ENCODE data around the gene GXYLT1. TPM values are rescaled to one million over a fixed set of nuclear protein-coding genes. Genes with fewer than 3 reads are reported as not detected.

GXYLT1 gene
- total and polyA plus RNA-seq, 2 experiments from 2014 or later, result 13.7 to 14.6 TPM

DNA sequence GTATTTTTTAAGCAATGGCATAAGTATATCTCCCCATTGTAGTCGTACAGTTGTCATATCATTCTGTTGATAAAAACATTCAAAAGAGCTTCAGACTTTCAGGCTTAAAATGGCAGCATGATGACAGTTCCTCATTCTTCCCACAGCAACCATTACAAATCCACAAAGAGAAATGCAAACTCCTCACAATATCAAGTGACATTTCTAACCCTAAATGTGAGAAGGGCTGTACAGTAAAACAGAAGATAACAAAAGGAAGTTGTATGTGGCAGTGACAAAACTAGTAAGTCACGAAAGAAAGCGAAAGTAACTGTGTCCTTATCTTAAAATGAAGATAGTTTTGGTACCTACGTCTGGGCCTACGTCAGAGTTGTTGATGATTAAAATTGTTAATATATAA, 46.7 kb downstream of the GXYLT1 start:
- H3K9me2 ChIP-seq (ENCODE audit: insufficient read depth), result no peaks in the 10 kb centered on the region
- DNase-seq, result no peak
- in situ Hi-C loops (cut with MboI), result no loop called here
- no peaks in the 10 kb centered on the region for H4K20me1 ChIP-seq (ENCODE audit: insufficient read depth)
- H3K9ac ChIP-seq, result no peak overlapping the region
- H3K4me2 ChIP-seq (ENCODE audit: unreplicated experiment), result no peak overlapping the region
- H2AFZ ChIP-seq, result no peak overlapping the region
- 97 to 99% methylated on average over 5 of the region's 5 CpGs for WGBS, 2 experiments (ENCODE audit: low coverage in 1 of 2, low lambda C conversion rate in 2 of 2, missing lambda C conversion rate in 2 of 2)
- H3K36me3 ChIP-seq (ENCODE audit: low read depth), result peaks cover 12% of the 10 kb centered on the region
- no peaks in the 10 kb centered on the region for H3K27me3 ChIP-seq (replicated peaks; ENCODE audit: insufficient read depth)
- H3F3A ChIP-seq (ENCODE audit: insufficient read depth), result no peaks in the 10 kb centered on the region
- 0 out of 2 replicates have a peak, but pooled peaks cover 6% of the 10 kb centered on the region for H3K4me1 ChIP-seq (ENCODE audit: insufficient read depth)
- no peaks in the 10 kb centered on the region for H3K9me3 ChIP-seq (ENCODE audit: low read depth)
- TF ChIP-seq EZH2phosphoT487 (IDR thresholded peaks at IDR 0.05; ENCODE audit: insufficient read depth, low read depth) (no peak), EZH2 (IDR thresholded peaks at IDR 0.05; ENCODE audit: insufficient read depth, poor library complexity, severe bottlenecking) (no peak)
- no peak overlapping the region for H3K27ac ChIP-seq
- 0 out of 2 replicates have a peak, but pooled peaks cover 4% of the 10 kb centered on the region for H3K79me2 ChIP-seq (ENCODE audit: insufficient read depth)
- no peak overlapping the region for H3K4me3 ChIP-seq

DNA sequence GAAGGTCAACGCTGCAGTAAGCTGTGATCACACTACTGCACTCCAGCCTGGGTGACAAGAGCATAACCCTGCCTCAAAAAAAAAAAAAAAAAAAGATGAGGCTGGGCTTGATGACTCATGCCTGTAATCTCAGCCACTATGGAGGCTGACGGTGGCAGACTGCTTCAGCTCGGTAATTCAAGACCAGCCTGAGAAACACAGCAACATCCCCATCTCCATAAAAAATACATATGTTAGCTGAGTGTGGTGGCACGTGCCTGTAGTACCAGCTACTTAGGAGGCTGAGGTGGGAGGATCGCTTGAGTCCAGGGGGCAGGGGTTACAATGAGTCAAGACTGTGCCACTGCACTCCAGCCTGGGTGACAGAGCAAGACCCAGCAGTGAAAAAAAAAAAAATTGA, 50.4 kb downstream of the GXYLT1 start:
- no peaks in the 10 kb centered on the region for H3K9me3 ChIP-seq (ENCODE audit: low read depth)
- H3K27me3 ChIP-seq (replicated peaks; ENCODE audit: insufficient read depth), result no peaks in the 10 kb centered on the region
- H4K20me1 ChIP-seq (ENCODE audit: insufficient read depth), result no peaks in the 10 kb centered on the region
- no peak overlapping the region for H3K4me3 ChIP-seq
- H3K9me2 ChIP-seq (ENCODE audit: insufficient read depth), result no peaks in the 10 kb centered on the region
- DNase-seq, result peak; percentile 72
- H3K27ac ChIP-seq, result no peak overlapping the region
- TF ChIP-seq EZH2 (IDR thresholded peaks at IDR 0.05; ENCODE audit: insufficient read depth, poor library complexity, severe bottlenecking) (no peak), EZH2phosphoT487 (IDR thresholded peaks at IDR 0.05; ENCODE audit: insufficient read depth, low read depth) (no peak)
- peaks cover 27% of the 10 kb centered on the region for H3F3A ChIP-seq (ENCODE audit: insufficient read depth)
- H3K79me2 ChIP-seq (ENCODE audit: insufficient read depth), result 0 out of 2 replicates have a peak, but pooled peaks cover 7% of the 10 kb centered on the region
- no peak overlapping the region for H2AFZ ChIP-seq
- 53 to 65% methylated on average over 5 of the region's 5 CpGs for WGBS, 2 experiments (ENCODE audit: low coverage in 1 of 2, low lambda C conversion rate in 2 of 2, missing lambda C conversion rate in 2 of 2)
- no peak overlapping the region for H3K4me2 ChIP-seq (ENCODE audit: unreplicated experiment)
- H3K9ac ChIP-seq, result no peak overlapping the region
- in situ Hi-C loops (cut with MboI), result no loop called here
- H3K36me3 ChIP-seq (ENCODE audit: low read depth), result peaks cover 12% of the 10 kb centered on the region
- H3K4me1 ChIP-seq (ENCODE audit: insufficient read depth), result peaks cover 30% of the 10 kb centered on the region

DNA sequence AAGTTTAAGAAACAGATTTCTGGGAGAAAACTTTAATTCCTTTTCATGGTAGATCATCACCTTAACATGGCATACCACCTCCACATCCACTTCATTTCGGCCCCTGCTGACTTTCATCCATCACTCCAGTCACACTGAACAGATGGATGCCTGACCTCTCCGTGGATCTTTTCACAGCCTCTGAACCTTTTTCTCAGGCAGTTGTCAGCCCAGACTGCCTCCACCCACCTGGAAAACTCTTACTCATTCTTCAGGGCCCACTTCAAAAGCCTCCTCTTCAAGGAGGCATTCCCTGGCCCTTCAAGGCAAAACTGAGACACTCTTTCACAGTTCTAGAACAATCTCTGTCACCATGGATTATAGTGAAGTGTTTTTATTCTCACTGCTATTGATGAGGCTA, 52.9 kb downstream of the GXYLT1 start:
- H2AFZ ChIP-seq, result no peak overlapping the region
- no peaks in the 10 kb centered on the region for H4K20me1 ChIP-seq (ENCODE audit: insufficient read depth)
- peak; percentile 16 for DNase-seq
- no peaks in the 10 kb centered on the region for H3K27me3 ChIP-seq (replicated peaks; ENCODE audit: insufficient read depth)
- peaks cover 5% of the 10 kb centered on the region for H3K36me3 ChIP-seq (ENCODE audit: low read depth)
- H3K4me3 ChIP-seq, result no peak overlapping the region
- peaks cover 30% of the 10 kb centered on the region for H3K4me1 ChIP-seq (ENCODE audit: insufficient read depth)
- peaks cover 27% of the 10 kb centered on the region for H3F3A ChIP-seq (ENCODE audit: insufficient read depth)
- 67 to 68% methylated on average over 2 of the region's 2 CpGs for WGBS, 2 experiments (ENCODE audit: low coverage in 1 of 2, low lambda C conversion rate in 2 of 2, missing lambda C conversion rate in 2 of 2)
- no peaks in the 10 kb centered on the region for H3K9me3 ChIP-seq (ENCODE audit: low read depth)
- 0 out of 2 replicates have a peak, but pooled peaks cover 7% of the 10 kb centered on the region for H3K79me2 ChIP-seq (ENCODE audit: insufficient read depth)
- H3K9ac ChIP-seq, result no peak overlapping the region
- H3K9me2 ChIP-seq (ENCODE audit: insufficient read depth), result no peaks in the 10 kb centered on the region
- TF ChIP-seq EZH2 (IDR thresholded peaks at IDR 0.05; ENCODE audit: insufficient read depth, poor library complexity, severe bottlenecking), result no peak
- no peak for TF ChIP-seq EZH2phosphoT487 (IDR thresholded peaks at IDR 0.05; ENCODE audit: insufficient read depth, low read depth)
- no peak overlapping the region for H3K4me2 ChIP-seq (ENCODE audit: unreplicated experiment)
- H3K27ac ChIP-seq, result peak overlapping the region; percentile 24; the same call in 1 of the 2 replicates
- in situ Hi-C loops (cut with MboI), result no loop called here

DNA sequence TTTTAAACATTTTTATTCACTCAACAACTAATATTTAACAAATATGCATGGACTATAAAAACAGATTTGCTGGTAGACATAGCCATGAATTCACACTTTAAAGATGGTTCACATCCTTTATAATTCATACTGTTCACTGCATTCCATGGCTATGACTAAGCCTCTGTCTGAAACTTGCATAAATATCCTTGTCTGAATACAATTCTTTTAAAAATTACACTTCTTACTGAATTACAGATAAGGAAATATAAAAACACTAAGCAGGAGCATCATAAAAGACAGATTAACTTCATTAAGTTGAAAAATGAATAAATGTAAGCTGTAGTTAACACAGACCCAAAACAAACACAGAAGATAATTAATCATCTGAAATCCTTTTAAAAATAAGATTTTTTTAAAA, 53.8 kb downstream of the GXYLT1 start:
- Histone ChIP-seq H3F3A (ENCODE audit: insufficient read depth) (peaks cover 27% of the 10 kb centered on the region), H3K79me2 (ENCODE audit: insufficient read depth) (0 out of 2 replicates have a peak, but pooled peaks cover 7% of the 10 kb centered on the region), H3K36me3 (ENCODE audit: low read depth) (no peaks in the 10 kb centered on the region; the same call in 1 of the 2 replicates), H3K27ac (peak overlapping the region; percentile 24), H3K27me3 (replicated peaks; ENCODE audit: insufficient read depth) (no peaks in the 10 kb centered on the region), H4K20me1 (ENCODE audit: insufficient read depth) (no peaks in the 10 kb centered on the region), H3K4me1 (ENCODE audit: insufficient read depth) (peaks cover 30% of the 10 kb centered on the region), H3K9ac (no peak overlapping the region), H3K9me2 (ENCODE audit: insufficient read depth) (no peaks in the 10 kb centered on the region), H3K4me2 (ENCODE audit: unreplicated experiment) (peak overlapping the region; percentile 60), H2AFZ (no peak overlapping the region), H3K9me3 (ENCODE audit: low read depth) (no peaks in the 10 kb centered on the region), H3K4me3 (no peak overlapping the region)
- TF ChIP-seq EZH2phosphoT487 (IDR thresholded peaks at IDR 0.05; ENCODE audit: insufficient read depth, low read depth) (no peak), EZH2 (IDR thresholded peaks at IDR 0.05; ENCODE audit: insufficient read depth, poor library complexity, severe bottlenecking) (no peak)
- DNase-seq, result peak; percentile 74
- in situ Hi-C loops (cut with MboI), result no loop called here

DNA sequence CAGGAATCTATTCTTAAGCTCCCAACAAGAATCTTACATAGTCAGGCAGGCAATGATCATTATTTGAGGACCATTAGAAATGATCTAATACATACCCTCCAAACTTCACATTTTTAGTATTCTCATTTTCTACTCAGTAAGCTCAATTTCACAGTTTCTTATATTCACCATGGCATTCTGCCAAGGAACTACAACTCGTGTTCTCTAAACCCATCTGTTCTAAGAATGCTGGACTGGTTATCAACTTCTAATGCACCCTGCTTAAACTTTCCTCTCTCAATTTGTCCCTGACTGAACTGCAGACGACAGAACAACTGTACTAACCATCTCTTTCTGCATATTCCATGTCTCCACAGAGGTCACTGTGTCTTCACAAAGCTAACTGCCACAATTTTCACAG, 58.6 kb downstream of the GXYLT1 start:
- H3K4me3 ChIP-seq, result no peak overlapping the region
- no peaks in the 10 kb centered on the region; the same call in 1 of the 2 replicates for H3K36me3 ChIP-seq (ENCODE audit: low read depth)
- in situ Hi-C loops (cut with MboI), result no loop called here
- H3K27ac ChIP-seq, result no peak overlapping the region
- no peak overlapping the region for H2AFZ ChIP-seq
- H3K79me2 ChIP-seq (ENCODE audit: insufficient read depth), result no peaks in the 10 kb centered on the region
- H3K4me2 ChIP-seq (ENCODE audit: unreplicated experiment), result no peak overlapping the region
- no peaks in the 10 kb centered on the region for H3K9me2 ChIP-seq (ENCODE audit: insufficient read depth)
- H3K4me1 ChIP-seq (ENCODE audit: insufficient read depth), result peaks cover 20% of the 10 kb centered on the region
- H3F3A ChIP-seq (ENCODE audit: insufficient read depth), result peaks cover 13% of the 10 kb centered on the region
- no peaks in the 10 kb centered on the region for H3K27me3 ChIP-seq (replicated peaks; ENCODE audit: insufficient read depth)
- H3K9me3 ChIP-seq (ENCODE audit: low read depth), result no peaks in the 10 kb centered on the region
- no peaks in the 10 kb centered on the region for H4K20me1 ChIP-seq (ENCODE audit: insufficient read depth)
- TF ChIP-seq EZH2phosphoT487 (IDR thresholded peaks at IDR 0.05; ENCODE audit: insufficient read depth, low read depth), result no peak
- no peak for TF ChIP-seq EZH2 (IDR thresholded peaks at IDR 0.05; ENCODE audit: insufficient read depth, poor library complexity, severe bottlenecking)
- 27 to 36% methylated on average over 2 of the region's 2 CpGs for WGBS, 2 experiments (ENCODE audit: low coverage in 1 of 2, low lambda C conversion rate in 2 of 2, missing lambda C conversion rate in 2 of 2)
- no peak overlapping the region for H3K9ac ChIP-seq
- peak; percentile 17 for DNase-seq

All from GM23248 (cell line).